ENCODE results near the gene LITAF.

The LITAF gene

GRCh38 chr16:11626657-11627291 lies 40.1 kb upstream of the LITAF start:
- no peak overlapping the region for H3K27ac Mint-ChIP-seq
- H3K4me1 Mint-ChIP-seq (ENCODE audit: low read depth): peaks cover 50% of the 10 kb centered on the region
- H3K9me3 Mint-ChIP-seq (ENCODE audit: low read depth): no peaks in the 10 kb centered on the region

GRCh38 chr16:11625769-11626168 lies 39.0 kb upstream of the LITAF start:
- Mint-ChIP-seq H3K4me3 (no peak overlapping the region), H3K27me3 (no peaks in the 10 kb centered on the region), H3K27ac (peak overlapping the region; percentile 28)

More at GRCh38 chr16:11626657-11627291, 40.1 kb upstream of the LITAF start:
- no peak overlapping the region for H3K4me3 Mint-ChIP-seq
- H3K36me3 Mint-ChIP-seq: no peaks in the 10 kb centered on the region
- no peaks in the 10 kb centered on the region for H3K27me3 Mint-ChIP-seq

DNA sequence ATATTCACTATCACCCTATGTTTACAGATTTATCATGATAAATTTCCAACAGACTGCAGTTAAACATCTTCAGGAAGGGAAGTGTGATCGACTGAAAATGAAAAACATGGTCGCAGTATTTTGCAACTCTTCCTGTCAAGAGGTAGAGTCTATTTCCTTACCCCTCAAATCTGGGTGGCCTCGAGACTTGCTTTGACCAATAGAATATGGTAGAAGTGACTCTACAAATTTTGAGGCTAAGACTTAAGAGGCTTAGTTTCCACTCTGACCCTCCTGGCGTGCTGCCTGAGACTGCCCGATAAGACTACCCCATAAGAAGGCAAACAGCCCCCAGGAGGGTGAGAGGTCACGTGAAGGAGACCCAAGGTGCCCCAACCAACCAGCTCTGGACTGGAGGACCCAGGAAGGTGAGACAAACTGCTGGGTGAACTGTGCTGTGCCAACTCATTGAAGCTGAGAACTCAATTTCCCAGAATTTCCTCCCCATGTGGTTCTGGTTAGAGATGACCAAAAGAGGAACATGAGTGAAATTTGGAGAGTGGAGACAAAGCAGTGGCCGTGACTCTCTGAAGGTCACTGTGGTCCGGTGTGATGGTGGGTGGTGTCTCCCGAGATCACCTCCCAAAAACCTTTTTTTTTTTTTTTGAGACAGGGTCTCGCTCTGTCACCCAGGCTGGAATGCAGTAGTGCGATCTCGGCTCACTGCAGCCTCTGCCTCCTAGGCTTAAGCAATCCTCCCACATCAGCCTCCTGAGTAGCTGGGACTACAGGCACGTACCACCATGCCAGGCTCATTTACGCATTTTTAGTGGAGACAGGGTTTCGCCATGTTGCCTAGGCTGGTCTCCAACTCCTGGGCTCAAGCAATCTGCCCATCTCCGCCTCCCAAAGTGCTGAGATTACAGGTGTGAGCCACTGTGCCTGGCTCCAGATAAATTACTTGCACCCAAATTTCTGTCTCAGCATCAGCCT lies 38.2 kb upstream of the LITAF start:
- Mint-ChIP-seq H3K27me3 (no peaks in the 10 kb centered on the region), H3K4me3 (no peak overlapping the region), H3K36me3 (peaks cover 3% of the 10 kb centered on the region), H3K27ac (peak overlapping the region; percentile 28), H3K4me1 (ENCODE audit: low read depth) (peaks cover 59% of the 10 kb centered on the region), H3K9me3 (ENCODE audit: low read depth) (peaks cover 4% of the 10 kb centered on the region)

More at GRCh38 chr16:11625769-11626168, 39.0 kb upstream of the LITAF start:
- H3K4me1 Mint-ChIP-seq (ENCODE audit: low read depth): peaks cover 57% of the 10 kb centered on the region
- no peaks in the 10 kb centered on the region for H3K36me3 Mint-ChIP-seq
- H3K9me3 Mint-ChIP-seq (ENCODE audit: low read depth): no peaks in the 10 kb centered on the region

- Mint-ChIP-seq H3K36me3 (peaks cover 3% of the 10 kb centered on the region), H3K27me3 (no peaks in the 10 kb centered on the region), H3K4me3 (no peak overlapping the region), H3K27ac (no peak overlapping the region), H3K9me3 (ENCODE audit: low read depth) (peaks cover 4% of the 10 kb centered on the region), H3K4me1 (ENCODE audit: low read depth) (peaks cover 60% of the 10 kb centered on the region)
These were observed 37.5 kb upstream of the LITAF start for GRCh38 chr16:11624205-11624604.

GRCh38 chr16:11621920-11622651 lies 35.4 kb upstream of the LITAF start:
- Mint-ChIP-seq H3K9me3 (ENCODE audit: low read depth) (peaks cover 4% of the 10 kb centered on the region), H3K27me3 (no peaks in the 10 kb centered on the region), H3K36me3 (peaks cover 3% of the 10 kb centered on the region), H3K4me1 (ENCODE audit: low read depth) (peaks cover 62% of the 10 kb centered on the region), H3K27ac (peak overlapping the region; percentile 95), H3K4me3 (peak overlapping the region; percentile 88)

DNA sequence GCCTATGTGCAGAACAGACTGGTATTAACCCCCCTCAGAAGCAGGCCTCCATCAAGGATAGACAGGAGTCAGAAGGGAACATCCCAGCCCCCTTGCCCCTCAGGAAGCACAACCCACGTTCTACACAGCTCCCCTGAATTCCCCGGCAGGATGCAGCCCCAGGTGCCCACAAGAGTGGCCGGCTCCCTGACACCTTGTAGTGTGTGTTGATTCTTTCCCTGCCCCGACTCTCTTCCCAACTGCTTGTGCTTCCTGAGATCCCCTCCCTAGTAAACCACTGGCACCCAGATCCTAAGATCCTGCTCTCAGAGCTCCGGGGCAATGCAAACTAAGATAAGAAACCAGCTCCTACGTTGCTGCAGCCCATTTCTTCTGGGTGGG lies 34.8 kb upstream of the LITAF start:
- Mint-ChIP-seq H3K4me3 (peak overlapping the region; percentile 88), H3K9me3 (ENCODE audit: low read depth) (peaks cover 4% of the 10 kb centered on the region), H3K27me3 (no peaks in the 10 kb centered on the region), H3K27ac (peak overlapping the region; percentile 95), H3K4me1 (ENCODE audit: low read depth) (peaks cover 65% of the 10 kb centered on the region), H3K36me3 (peaks cover 3% of the 10 kb centered on the region)

DNA sequence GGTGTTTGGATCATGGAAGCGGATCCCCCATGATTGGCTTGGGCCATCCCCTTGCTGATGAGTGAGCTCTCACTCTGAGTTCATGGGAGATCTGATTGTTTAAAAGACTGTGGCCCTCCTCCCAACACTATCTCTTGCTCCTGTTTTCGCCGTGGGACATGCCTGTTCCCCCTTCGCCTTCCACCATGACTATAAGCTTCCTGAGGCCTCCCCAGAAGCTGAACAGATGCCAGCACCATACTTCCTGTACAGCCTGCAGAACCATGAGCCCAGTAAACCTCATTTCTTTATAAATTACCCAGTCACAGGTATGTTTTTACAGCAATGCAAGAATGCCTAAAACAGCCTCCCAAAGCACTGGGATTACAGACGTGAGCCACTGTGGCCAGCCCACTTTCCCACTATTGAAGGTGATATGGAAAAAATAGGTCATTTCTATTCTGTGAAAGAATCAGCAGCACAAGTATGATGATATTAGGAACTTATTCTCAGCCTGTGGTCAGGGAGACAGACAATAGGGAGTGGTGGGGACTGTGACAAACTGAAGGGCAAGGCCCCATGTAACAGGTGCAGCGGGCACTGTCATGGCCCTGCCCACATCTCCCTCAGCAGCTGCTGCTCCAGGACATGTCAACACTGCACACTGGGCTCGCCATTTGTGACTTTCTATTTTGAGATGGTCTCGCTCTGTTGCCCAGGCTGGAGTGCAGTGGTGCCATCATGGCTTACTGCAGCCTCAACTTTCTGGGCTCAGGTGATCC lies 33.7 kb upstream of the LITAF start:
- Mint-ChIP-seq H3K4me1 (ENCODE audit: low read depth) (peaks cover 68% of the 10 kb centered on the region), H3K27ac (peak overlapping the region; percentile 95), H3K9me3 (ENCODE audit: low read depth) (peaks cover 4% of the 10 kb centered on the region), H3K4me3 (peak overlapping the region; percentile 54), H3K27me3 (no peaks in the 10 kb centered on the region), H3K36me3 (peaks cover 3% of the 10 kb centered on the region)

- Mint-ChIP-seq H3K4me1 (ENCODE audit: low read depth) (peaks cover 65% of the 10 kb centered on the region), H3K9me3 (ENCODE audit: low read depth) (peaks cover 4% of the 10 kb centered on the region), H3K4me3 (peak overlapping the region; percentile 40), H3K27me3 (no peaks in the 10 kb centered on the region), H3K27ac (peak overlapping the region; percentile 83), H3K36me3 (peaks cover 3% of the 10 kb centered on the region)
These were observed 32.7 kb upstream of the LITAF start for GRCh38 chr16:11619327-11619851.

DNA sequence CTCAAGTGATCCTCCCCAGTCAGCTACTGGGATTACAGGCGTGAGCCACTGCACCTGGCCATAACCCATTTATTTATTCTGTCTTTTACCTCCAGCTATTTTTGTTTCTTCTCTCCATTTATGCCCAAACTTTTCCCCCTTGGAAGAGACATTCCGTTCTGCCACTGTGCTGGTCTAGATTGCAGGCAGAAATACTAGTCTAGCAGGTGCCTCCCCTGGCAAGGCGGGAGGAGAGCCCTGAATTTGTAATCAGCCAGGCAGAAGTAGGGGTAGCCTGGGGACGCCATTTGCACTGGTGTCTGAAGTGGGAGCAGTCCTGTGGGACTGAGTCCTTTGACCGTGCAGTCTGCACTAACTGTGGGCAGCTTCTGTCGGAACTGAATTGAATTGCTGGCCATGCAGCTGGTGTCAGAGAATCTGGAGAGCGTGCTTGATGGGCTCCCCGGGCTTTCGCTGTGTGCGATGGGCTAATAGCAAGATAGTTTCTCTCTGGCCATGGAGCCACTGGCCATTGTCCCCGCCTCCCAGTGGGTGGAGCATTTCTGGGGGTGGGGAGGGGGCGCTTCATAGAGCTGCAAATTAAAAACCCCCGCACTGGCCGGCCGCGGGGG lies 31.5 kb upstream of the LITAF start:
- H3K4me1 Mint-ChIP-seq (ENCODE audit: low read depth): peaks cover 64% of the 10 kb centered on the region
- H3K27ac Mint-ChIP-seq: peak overlapping the region; percentile 41
- H3K9me3 Mint-ChIP-seq (ENCODE audit: low read depth): peaks cover 4% of the 10 kb centered on the region
- peaks cover 3% of the 10 kb centered on the region for H3K36me3 Mint-ChIP-seq
- H3K27me3 Mint-ChIP-seq: no peaks in the 10 kb centered on the region
- no peak overlapping the region for H3K4me3 Mint-ChIP-seq

DNA sequence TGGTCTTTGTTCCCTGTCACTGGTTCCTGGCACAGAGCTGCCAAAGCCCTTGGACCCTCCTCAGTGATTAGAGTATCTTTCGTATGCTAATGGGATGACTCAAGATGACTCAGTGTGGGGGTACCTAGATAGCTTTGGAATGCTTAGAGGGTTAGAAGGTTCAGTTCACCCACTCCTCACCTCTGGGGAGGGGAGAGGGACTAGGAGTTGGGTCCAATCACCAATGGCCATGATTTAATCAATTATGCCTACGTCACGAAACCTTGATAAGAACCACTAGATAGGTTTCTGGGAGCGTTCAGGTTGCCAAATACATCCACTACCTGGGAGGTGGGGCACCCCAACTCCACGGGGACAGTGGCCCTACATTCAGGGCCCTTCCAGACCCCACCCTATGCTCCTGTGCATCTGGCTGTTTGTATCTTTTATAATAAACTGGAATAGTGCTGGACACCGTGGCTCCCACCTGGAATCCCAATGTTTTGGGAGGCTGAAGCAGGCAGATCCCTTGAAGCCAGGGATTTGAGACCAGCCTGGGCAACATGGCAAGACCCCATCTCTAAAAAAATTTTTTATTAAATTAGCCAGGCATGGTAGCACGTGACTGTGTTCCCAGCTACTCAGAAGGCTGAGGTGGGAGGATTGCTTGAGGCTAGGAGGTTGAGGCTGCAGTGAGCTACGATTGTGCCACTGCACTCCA lies 29.2 kb upstream of the LITAF start:
- Mint-ChIP-seq H3K27me3 (no peaks in the 10 kb centered on the region), H3K4me1 (ENCODE audit: low read depth) (peaks cover 52% of the 10 kb centered on the region), H3K4me3 (no peak overlapping the region), H3K9me3 (ENCODE audit: low read depth) (peaks cover 4% of the 10 kb centered on the region), H3K27ac (peak overlapping the region; percentile 46), H3K36me3 (peaks cover 3% of the 10 kb centered on the region)

DNA sequence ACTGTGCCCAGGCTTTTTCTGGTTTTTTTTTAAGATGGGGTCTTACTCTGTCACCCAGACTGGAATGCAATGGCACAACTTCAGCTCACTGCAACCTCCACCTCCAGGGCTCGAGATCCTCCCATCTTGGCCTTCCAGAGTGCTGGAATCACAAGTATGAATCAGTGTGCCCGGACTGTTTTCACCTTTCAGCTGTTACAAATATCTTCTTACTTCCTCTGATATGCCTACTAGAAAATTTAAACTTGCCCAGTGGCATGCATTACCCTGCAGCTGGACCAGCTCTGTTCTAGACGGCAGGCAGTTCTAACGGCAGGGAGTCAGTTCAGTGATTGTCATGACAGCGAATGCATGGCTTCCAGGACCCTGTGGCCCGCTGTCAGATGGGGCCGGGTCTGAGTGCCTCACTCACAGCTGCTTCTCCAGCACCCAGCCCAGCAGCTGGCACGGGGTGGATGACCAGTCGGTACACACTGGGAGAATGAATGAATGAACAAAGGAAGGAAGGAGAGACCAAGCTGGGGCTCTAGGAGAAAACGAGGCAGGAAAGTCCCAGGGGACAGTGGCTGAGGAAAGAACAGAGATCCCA lies 28.0 kb upstream of the LITAF start:
- Mint-ChIP-seq H3K9me3 (ENCODE audit: low read depth) (no peaks in the 10 kb centered on the region), H3K27ac (no peak overlapping the region), H3K36me3 (no peaks in the 10 kb centered on the region), H3K27me3 (no peaks in the 10 kb centered on the region), H3K4me1 (ENCODE audit: low read depth) (peaks cover 45% of the 10 kb centered on the region), H3K4me3 (no peak overlapping the region)

DNA sequence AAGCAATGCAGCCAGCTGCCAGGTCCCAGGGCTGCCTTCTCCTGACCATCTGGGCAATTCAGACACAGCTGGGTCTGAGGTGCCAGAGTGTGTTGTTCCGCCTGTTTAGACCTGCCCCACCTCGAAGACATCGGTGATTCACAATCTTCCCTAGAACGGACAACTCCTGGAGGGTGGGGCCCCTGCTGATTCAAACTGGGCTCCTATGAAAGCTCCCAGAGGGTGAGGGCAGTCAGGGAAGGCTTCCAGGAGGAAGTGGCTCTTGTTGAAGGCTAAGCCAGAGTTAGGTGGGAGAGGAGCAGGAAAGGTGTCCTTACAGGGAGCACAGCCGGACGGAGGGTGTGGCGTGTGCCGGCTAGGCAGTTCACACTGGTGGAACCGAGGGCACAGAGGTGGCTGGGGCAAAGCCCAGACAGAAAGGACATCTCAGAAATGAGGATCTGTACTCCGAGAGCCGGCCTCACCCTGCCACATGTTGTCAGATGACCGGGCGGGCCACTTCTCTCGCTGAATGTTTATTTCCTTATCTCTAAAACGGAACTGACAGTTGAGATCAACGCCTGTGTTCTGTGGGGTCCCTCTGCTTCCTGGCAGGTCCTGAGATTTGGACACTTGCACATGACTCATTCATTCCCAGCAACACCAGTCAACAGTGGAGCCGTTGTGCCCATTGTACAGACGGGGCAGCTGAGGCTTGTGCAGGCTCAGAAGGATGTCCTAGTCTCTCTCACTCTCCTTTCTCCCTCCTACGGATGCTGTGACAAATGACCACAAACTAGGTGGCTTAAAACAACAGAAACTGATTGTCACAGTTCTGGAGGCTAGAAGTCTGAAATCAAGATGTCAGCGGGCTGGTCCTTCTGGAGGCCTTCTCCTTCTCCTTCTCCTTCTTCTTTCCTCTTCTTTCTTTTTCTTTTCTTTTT lies 26.9 kb upstream of the LITAF start:
- Mint-ChIP-seq H3K36me3 (no peaks in the 10 kb centered on the region), H3K4me1 (ENCODE audit: low read depth) (peaks cover 40% of the 10 kb centered on the region), H3K27ac (no peak overlapping the region), H3K9me3 (ENCODE audit: low read depth) (no peaks in the 10 kb centered on the region), H3K4me3 (no peak overlapping the region), H3K27me3 (no peaks in the 10 kb centered on the region)

Data from activated naive CD8-positive, alpha-beta T cell (primary cell).